GM19438 (cell line): ENCODE results near the gene NBPF11.
A peak's percentile ranks its signal among the peaks of the same experiment; 100 is the strongest.
"Not testable (repeated sequence)": the region's sequence is repeated elsewhere in the genome, so short reads cannot be mapped to it uniquely, and the experiment has no call there.

Source experiments
- ATAC-seq: cut with Tn5 transposase; IDR thresholded peaks from one replicate; pipeline ENCODE4 v1.9.1; 2021; ENCODE audit warnings: low read depth; ENCODE audit not compliant: unreplicated experiment

NBPF11 gene

GRCh38 chr1:148151911-148152656 is at the start of gene NBPF11:
Gene NBPF11, minus strand, starts transcription at chr1:148152281. Its CDS starts 25,278 bp downstream, at chr1:148127003.
- ATAC-seq, result peak; percentile 81

GRCh38 chr1:148197396-148197795 is 45.3 kb upstream of the NBPF11 start:
- not testable (repeated sequence) for ATAC-seq

- ATAC-seq, result not testable (repeated sequence)
Observed at GRCh38 chr1:148196949-148197348, 44.9 kb upstream of the NBPF11 start.

- not testable (repeated sequence) for ATAC-seq
Observed at GRCh38 chr1:148195115-148195514, 43.0 kb upstream of the NBPF11 start.

GRCh38 chr1:148188768-148189167 is 36.7 kb upstream of the NBPF11 start:
- not testable (repeated sequence) for ATAC-seq

GRCh38 chr1:148178682-148179081 is 26.6 kb upstream of the NBPF11 start:
- ATAC-seq, result not testable (repeated sequence)

- ATAC-seq, result not testable (repeated sequence)
Observed at GRCh38 chr1:148175414-148175813, 23.3 kb upstream of the NBPF11 start.

- not testable (repeated sequence) for ATAC-seq
Observed at GRCh38 chr1:148171995-148172394, 19.9 kb upstream of the NBPF11 start.

- ATAC-seq, result no peak
Observed at GRCh38 chr1:148166558-148167492, 14.7 kb upstream of the NBPF11 start.

GRCh38 chr1:148162363-148162762 is 10.3 kb upstream of the NBPF11 start:
- ATAC-seq, result no peak

GRCh38 chr1:148161053-148161901 is 9.2 kb upstream of the NBPF11 start:
- ATAC-seq, result no peak

- no peak for ATAC-seq
Observed at GRCh38 chr1:148160343-148161052, 8.4 kb upstream of the NBPF11 start.

- ATAC-seq, result no peak
Observed at GRCh38 chr1:148160048-148160342, 7.9 kb upstream of the NBPF11 start.

- ATAC-seq, result no peak
Observed at GRCh38 chr1:148158341-148159003, 6.4 kb upstream of the NBPF11 start.

GRCh38 chr1:148157803-148158202 is 5.7 kb upstream of the NBPF11 start:
- not testable (repeated sequence) for ATAC-seq

GRCh38 chr1:148155494-148156275 is 3.6 kb upstream of the NBPF11 start:
- not testable (repeated sequence) for ATAC-seq

GRCh38 chr1:148152795-148153194 is 714 bp upstream of the NBPF11 start:
- ATAC-seq, result not testable (repeated sequence)

- peak; percentile 21 for ATAC-seq
Observed at GRCh38 chr1:148151371-148151819, 686 bp downstream of the NBPF11 start.

GRCh38 chr1:148150945-148151344 is 1.1 kb downstream of the NBPF11 start:
- ATAC-seq, result peak; percentile 34
